ENCODE data around the gene JARID2. TPM values are rescaled to one million over a fixed set of nuclear protein-coding genes. Genes with fewer than 3 reads are reported as not detected.

JARID2 gene
- polyA plus RNA-seq, 1 experiment: 6.1 TPM

DNA sequence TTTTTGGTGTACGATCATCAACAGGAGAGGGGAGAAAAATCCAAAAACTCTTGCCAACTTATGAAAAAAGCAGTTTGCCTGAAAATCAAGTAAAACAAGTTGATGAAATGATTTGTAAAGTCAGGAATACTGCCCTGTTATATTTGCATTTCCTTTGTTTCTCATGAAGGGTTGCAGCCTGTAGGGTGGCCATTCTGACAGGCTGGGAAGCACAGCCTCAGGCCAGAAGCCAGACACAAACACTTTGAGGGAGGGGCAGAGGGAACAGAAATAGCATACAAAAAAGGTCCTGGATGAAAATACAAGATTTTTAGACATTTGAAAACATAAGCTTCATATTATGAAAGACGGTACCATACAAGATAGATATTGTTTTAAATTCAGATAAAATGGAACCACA, 307.2 kb downstream of the JARID2 start:
- DNase-seq (ENCODE audit: low read depth): no peak
- CTCF ChIA-PET: no interaction called here
- Histone ChIP-seq H3K36me3 (ENCODE audit: control insufficient read depth, insufficient read depth, low read length) (no peaks in the 10 kb centered on the region), H3K27me3 (ENCODE audit: control insufficient read depth, insufficient read depth, low read length) (no peaks in the 10 kb centered on the region), H3K4me3 (ENCODE audit: low read depth, low read length) (no peak overlapping the region)
- TF ChIP-seq, protein P1, sequence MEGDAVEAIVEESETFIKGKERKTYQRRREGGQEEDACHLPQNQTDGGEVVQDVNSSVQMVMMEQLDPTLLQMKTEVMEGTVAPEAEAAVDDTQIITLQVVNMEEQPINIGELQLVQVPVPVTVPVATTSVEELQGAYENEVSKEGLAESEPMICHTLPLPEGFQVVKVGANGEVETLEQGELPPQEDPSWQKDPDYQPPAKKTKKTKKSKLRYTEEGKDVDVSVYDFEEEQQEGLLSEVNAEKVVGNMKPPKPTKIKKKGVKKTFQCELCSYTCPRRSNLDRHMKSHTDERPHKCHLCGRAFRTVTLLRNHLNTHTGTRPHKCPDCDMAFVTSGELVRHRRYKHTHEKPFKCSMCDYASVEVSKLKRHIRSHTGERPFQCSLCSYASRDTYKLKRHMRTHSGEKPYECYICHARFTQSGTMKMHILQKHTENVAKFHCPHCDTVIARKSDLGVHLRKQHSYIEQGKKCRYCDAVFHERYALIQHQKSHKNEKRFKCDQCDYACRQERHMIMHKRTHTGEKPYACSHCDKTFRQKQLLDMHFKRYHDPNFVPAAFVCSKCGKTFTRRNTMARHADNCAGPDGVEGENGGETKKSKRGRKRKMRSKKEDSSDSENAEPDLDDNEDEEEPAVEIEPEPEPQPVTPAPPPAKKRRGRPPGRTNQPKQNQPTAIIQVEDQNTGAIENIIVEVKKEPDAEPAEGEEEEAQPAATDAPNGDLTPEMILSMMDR (IDR thresholded peaks at IDR 0.05; ENCODE audit: insufficient read depth, low read depth, low read length): no peak
- POLR2A ChIA-PET: no interaction called here

DNA sequence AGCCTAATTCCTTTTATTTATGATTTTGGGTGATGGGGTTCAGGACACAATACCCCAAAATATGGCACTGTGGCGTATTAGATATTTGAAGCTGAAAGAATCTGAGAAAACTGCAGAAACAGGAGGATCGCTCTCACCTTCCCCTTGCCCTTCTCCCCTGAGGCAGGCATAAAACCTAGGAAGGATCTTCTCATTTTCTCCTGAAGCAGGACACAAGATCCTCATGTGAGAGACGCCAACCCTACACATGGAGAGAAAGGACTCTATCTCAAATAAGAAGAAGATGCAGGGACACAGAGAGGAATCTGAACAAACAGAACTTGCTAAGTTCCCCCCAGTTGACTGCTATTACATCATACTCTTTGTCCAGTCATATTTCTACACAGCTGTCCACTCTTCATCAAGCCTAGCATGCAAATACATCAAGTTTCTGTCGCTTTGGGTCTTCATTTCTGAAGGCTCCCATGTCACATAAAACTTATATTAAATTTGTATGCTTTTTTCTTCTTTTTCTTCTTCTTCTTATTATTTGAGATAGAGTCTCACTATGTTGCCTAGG, 307.9 kb downstream of the JARID2 start:
- TF ChIP-seq, protein P1 (IDR thresholded peaks at IDR 0.05; ENCODE audit: insufficient read depth, low read depth, low read length): no peak
- H3K4me3 ChIP-seq (ENCODE audit: low read depth, low read length): no peak overlapping the region
- CTCF ChIA-PET: no interaction called here
- POLR2A ChIA-PET: no interaction called here
- DNase-seq (ENCODE audit: low read depth): no peak
- no peaks in the 10 kb centered on the region for H3K36me3 ChIP-seq (ENCODE audit: control insufficient read depth, insufficient read depth, low read length)
- no peaks in the 10 kb centered on the region for H3K27me3 ChIP-seq (ENCODE audit: control insufficient read depth, insufficient read depth, low read length)

DNA sequence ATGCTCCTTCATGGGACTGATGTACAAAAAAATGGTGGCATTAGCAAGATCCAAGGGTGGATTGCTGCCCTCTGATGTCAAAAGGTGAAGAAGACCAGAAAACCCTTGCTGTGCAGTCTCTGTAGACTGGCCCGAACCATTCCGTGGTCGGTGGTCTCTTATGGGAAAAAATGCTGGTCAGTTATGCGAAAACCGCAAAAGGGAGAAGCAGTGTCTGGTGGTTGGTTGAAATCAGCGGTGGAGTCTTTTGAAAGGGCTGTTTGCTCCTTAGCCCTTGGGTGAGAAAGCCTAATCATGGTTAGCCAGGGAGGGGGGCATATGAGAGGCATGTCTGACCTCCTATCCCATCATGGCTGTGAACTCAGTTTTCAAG, 308.8 kb downstream of the JARID2 start:
- Histone ChIP-seq H3K36me3 (ENCODE audit: control insufficient read depth, insufficient read depth, low read length) (no peaks in the 10 kb centered on the region), H3K27me3 (ENCODE audit: control insufficient read depth, insufficient read depth, low read length) (no peaks in the 10 kb centered on the region), H3K4me3 (ENCODE audit: low read depth, low read length) (no peak overlapping the region)
- CTCF ChIA-PET: no interaction called here
- TF ChIP-seq, protein P1 (IDR thresholded peaks at IDR 0.05; ENCODE audit: insufficient read depth, low read depth, low read length): no peak
- DNase-seq (ENCODE audit: low read depth): no peak
- POLR2A ChIA-PET: no interaction called here

DNA sequence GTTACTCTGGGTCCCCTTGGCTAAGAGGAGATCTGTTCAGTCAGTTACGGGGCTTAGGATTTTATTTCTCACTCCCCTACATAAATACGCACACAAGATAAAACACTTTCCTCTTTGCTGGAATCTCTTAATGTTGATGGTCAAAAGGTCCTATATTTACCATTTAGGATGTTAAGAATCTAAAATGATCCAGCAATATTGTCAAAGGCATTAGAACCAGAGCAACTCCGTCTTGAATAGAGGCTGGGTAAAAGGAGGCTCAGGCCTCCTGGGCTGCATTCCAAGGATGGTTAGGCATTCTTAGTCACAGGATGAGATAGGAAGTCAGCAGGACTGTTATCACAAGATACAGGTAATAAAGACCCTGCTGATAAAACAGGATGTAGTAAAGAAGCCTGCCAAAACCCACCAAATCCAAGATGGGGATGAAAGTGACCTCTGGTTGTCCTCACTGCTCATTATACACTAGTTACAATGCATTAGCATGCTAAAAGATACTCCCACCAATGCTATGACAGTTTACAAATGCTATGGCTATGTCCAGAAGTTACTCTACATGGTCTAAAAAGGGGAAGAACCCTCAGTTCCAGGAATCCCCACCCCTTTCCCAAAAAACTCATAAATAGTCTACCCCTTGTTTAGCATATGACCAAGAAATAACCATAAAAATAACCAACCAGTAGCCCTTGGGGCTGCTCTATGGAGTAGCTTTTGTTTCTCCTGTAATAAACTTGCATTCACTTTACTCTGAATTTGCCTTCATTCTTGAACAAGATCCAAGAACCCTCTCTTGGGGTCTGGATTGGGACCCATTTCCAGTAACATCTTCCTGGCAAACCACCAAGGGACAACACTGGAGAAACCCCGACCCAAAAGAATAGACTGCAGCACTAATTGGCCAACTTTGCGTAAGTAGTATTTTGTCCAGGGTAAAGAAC, 309.5 kb downstream of the JARID2 start:
- ChIA-PET CTCF (no interaction called here), POLR2A (no interaction called here)
- Histone ChIP-seq H3K36me3 (ENCODE audit: control insufficient read depth, insufficient read depth, low read length) (no peaks in the 10 kb centered on the region), H3K4me3 (ENCODE audit: low read depth, low read length) (no peak overlapping the region), H3K27me3 (ENCODE audit: control insufficient read depth, insufficient read depth, low read length) (no peaks in the 10 kb centered on the region)
- DNase-seq (ENCODE audit: low read depth): no peak
- TF ChIP-seq, protein P1 (IDR thresholded peaks at IDR 0.05; ENCODE audit: insufficient read depth, low read depth, low read length): no peak

DNA sequence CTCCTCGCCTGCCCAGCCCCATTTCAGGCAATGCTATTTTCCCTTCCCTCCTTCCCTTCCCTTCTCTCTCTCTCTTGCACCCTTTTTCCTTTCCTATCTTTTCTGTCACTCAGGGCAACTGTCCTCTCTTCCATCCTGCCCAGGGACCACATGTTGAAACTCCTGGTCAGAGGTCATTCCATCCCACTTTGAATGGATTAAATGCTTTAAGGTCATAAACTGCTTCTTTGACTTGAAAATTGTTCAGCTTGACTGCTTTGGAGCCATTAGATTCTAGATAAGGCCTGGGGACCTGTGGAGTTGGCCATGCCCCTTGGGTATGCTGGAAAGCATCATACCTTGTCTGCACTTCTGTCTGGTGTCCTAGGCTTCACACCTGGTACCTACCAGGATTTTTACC, 310.8 kb downstream of the JARID2 start:
- no peaks in the 10 kb centered on the region for H3K27me3 ChIP-seq (ENCODE audit: control insufficient read depth, insufficient read depth, low read length)
- no peak for DNase-seq (ENCODE audit: low read depth)
- no peaks in the 10 kb centered on the region for H3K36me3 ChIP-seq (ENCODE audit: control insufficient read depth, insufficient read depth, low read length)
- ChIA-PET POLR2A (no interaction called here), CTCF (interaction anchor here (1.4 kb wide), 1 partner anchor 14 kb away, joined by 5 read pairs; no protein-coding TSS in a partner anchor)
- TF ChIP-seq, protein P1 (IDR thresholded peaks at IDR 0.05; ENCODE audit: insufficient read depth, low read depth, low read length): no peak
- H3K4me3 ChIP-seq (ENCODE audit: low read depth, low read length): no peak overlapping the region
